ENCODE results near the gene PHF21A. TPM values are rescaled to one million over a fixed set of nuclear protein-coding genes. Genes with fewer than 3 reads are reported as not detected.
A peak's percentile ranks its signal among the peaks of the same experiment; 100 is the strongest.

PHF21A gene
- total and polyA plus RNA-seq, 7 experiments from 2014 or later, result 7.2 to 88.5 (median 54.5) TPM

DNA sequence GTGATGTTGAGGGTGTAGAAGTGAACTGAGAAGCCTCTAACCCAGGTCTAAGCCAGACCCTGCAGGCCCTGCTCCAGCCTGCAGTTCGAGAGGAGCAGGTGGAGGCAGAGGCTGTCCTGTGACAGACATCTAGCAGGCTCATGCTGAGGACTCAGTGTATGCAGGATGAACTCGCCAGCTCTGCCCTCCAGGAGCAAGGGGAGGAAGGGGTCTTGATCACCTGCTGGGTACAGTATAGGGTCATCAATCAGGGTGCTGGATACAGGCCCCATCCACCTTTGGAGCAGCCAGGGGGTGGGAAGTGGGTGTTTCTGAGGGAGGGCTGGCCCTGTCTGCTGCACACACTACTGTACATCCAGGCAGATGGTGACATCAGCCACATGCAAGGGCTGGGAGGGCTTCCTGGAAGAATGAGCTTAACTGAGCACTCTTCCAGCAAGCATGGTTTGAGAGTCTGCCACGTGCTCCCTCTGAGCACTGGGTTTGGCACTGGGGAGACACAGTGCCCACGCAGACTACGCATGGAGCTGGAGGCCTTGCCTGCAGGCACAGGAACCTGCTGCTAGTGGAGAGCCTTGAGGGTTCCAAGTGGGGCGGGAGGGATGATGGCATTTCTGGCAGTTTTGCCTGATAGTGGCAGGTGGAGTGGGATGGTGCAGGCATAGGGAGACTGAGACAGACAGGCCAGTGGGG is 226.6 kb downstream of the PHF21A start:
- H3K4me3 Mint-ChIP-seq, result no peak overlapping the region
- H3K27ac Mint-ChIP-seq, result no peak overlapping the region
- intact Hi-C loops (cut with micrococcal nuclease), result no loop called here
- Histone ChIP-seq H3K4me1 (ENCODE audit: control insufficient read depth in 2 of 2, insufficient read depth in 2 of 2, low read length in 2 of 2) (peaks cover 7 to 8% of the 10 kb centered on the region in 2 donors), H3K27ac (ENCODE audit: low read depth, low read length) (no peak overlapping the region), H3K4me3 (ENCODE audit: low read length) (no peak overlapping the region), H3K9me3 (ENCODE audit: control insufficient read depth in 2 of 3, low read length in 3 of 3) (no peaks in the 10 kb centered on the region), H3K36me3 (ENCODE audit: control insufficient read depth in 2 of 3, insufficient read depth in 3 of 3, low read length in 3 of 3) (no peaks in the 10 kb centered on the region), H3K27me3 (ENCODE audit: control insufficient read depth in 2 of 2, insufficient read depth in 2 of 2, low read length in 2 of 2) (peaks cover 0 to 5% of the 10 kb centered on the region in 2 donors)
- peaks cover 29 to 42% (median 33%) of the 10 kb centered on the region in 5 donors for H3K27me3 Mint-ChIP-seq
- DNase-seq, result no peak
- peaks cover 0 to 4% (median 0%) of the 10 kb centered on the region in 5 donors for H3K36me3 Mint-ChIP-seq
- CTCF ChIA-PET, result no interaction called here
- H3K4me1 Mint-ChIP-seq, result peaks cover 0 to 8% (median 4%) of the 10 kb centered on the region in 7 donors
- ATAC-seq, result no peak
- POLR2A ChIA-PET, result no interaction called here
- peaks cover 0 to 2% (median 0%) of the 10 kb centered on the region in 11 donors for H3K9me3 Mint-ChIP-seq

DNA sequence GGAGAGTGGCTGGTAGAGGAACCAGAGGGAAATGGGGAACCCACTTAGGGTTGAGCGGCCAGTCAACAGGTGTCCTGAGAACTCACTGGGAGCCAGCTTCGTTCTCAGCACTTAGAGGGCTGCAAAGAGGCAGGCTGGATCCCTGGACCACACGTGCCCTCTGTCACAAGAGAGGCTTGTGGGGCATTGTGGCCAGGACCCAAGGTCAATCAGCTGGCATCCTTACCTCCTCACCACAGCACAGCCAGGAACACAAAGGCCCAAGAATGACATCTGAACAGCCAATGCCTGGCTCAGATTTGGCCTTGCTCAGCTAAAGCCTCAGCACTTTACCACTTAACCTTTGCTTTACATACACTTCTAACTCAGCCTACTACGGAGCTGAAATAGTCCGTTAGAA is 228.4 kb downstream of the PHF21A start:
- no peak overlapping the region for H3K4me3 Mint-ChIP-seq
- peaks cover 13 to 28% (median 25%) of the 10 kb centered on the region in 5 donors for H3K27me3 Mint-ChIP-seq
- Histone ChIP-seq H3K4me3 (ENCODE audit: low read length) (no peak overlapping the region), H3K27me3 (ENCODE audit: control insufficient read depth in 2 of 2, insufficient read depth in 2 of 2, low read length in 2 of 2) (peaks cover 0 to 5% of the 10 kb centered on the region in 2 donors), H3K27ac (ENCODE audit: low read depth, low read length) (no peak overlapping the region), H3K36me3 (ENCODE audit: control insufficient read depth in 2 of 3, insufficient read depth in 3 of 3, low read length in 3 of 3) (no peaks in the 10 kb centered on the region), H3K4me1 (ENCODE audit: control insufficient read depth in 2 of 2, insufficient read depth in 2 of 2, low read length in 2 of 2) (no peaks in the 10 kb centered on the region), H3K9me3 (ENCODE audit: control insufficient read depth in 2 of 3, low read length in 3 of 3) (no peaks in the 10 kb centered on the region)
- ATAC-seq (no peak), DNase-seq (no peak)
- intact Hi-C loops (cut with micrococcal nuclease), result no loop called here
- peaks cover 0 to 4% (median 0%) of the 10 kb centered on the region in 7 donors for H3K4me1 Mint-ChIP-seq
- H3K27ac Mint-ChIP-seq, result no peak overlapping the region
- CTCF ChIA-PET, result no interaction called here
- POLR2A ChIA-PET, result no interaction called here
- peaks cover 0 to 3% (median 0%) of the 10 kb centered on the region in 11 donors for H3K9me3 Mint-ChIP-seq
- H3K36me3 Mint-ChIP-seq, result peaks cover 0 to 9% (median 0%) of the 10 kb centered on the region in 5 donors

DNA sequence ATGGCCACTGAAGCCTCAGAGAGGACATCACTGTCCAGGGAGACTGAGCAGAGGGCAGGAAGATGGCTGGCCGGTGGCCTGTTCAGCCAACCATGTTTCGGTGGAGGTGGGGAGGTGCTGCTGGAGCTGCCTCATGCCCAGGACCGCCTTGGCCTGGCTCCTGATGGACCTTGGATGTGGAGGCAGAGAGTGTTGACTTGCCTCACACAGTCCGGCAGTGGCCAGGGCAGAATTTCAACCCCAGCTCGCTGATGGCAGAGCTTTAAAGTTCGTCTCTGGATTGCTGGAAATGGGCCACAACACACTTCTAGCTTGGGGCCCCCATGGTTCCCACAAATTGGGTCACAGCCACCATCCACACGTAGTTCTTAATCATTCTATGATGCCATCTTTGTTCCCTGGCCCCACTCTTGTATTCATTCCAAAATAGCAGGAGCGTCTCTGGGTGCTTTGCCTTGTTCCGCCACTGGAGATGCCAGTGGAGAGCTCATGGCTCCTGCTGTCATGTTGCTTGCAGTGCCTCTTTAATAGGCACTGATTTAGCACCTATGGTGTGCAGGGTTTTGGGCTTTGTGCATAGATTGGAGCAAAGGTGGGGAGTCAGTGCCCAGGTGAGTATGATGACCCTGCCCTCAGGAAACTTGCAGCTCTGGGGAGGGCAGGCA is 230.2 kb downstream of the PHF21A start:
- no peaks in the 10 kb centered on the region for H3K4me1 ChIP-seq (ENCODE audit: control insufficient read depth in 2 of 2, insufficient read depth in 2 of 2, low read length in 2 of 2)
- intact Hi-C loops (cut with micrococcal nuclease), result no loop called here
- ChIA-PET POLR2A (interaction anchor here (0.6 kb wide), 1 partner anchor 859 kb away, joined by 3 read pairs; no protein-coding TSS in a partner anchor), CTCF (no interaction called here)
- Mint-ChIP-seq H3K27me3 (peaks cover 16 to 23% (median 20%) of the 10 kb centered on the region in 5 donors), H3K27ac (no peak overlapping the region), H3K36me3 (peaks cover 0 to 9% (median 0%) of the 10 kb centered on the region in 5 donors), H3K9me3 (peaks cover 0 to 3% (median 0%) of the 10 kb centered on the region in 11 donors), H3K4me3 (no peak overlapping the region), H3K4me1 (peaks cover 0 to 2% (median 0%) of the 10 kb centered on the region in 7 donors)
- no peak for DNase-seq
- H3K27me3 ChIP-seq (ENCODE audit: control insufficient read depth in 2 of 2, insufficient read depth in 2 of 2, low read length in 2 of 2), result no peaks in the 10 kb centered on the region
- H3K27ac ChIP-seq (ENCODE audit: low read depth, low read length), result no peak overlapping the region
- H3K9me3 ChIP-seq (ENCODE audit: control insufficient read depth in 2 of 3, low read length in 3 of 3), result no peaks in the 10 kb centered on the region
- no peak for ATAC-seq
- H3K36me3 ChIP-seq (ENCODE audit: control insufficient read depth in 2 of 3, insufficient read depth in 3 of 3, low read length in 3 of 3), result no peaks in the 10 kb centered on the region
- no peak overlapping the region for H3K4me3 ChIP-seq (ENCODE audit: low read length)

DNA sequence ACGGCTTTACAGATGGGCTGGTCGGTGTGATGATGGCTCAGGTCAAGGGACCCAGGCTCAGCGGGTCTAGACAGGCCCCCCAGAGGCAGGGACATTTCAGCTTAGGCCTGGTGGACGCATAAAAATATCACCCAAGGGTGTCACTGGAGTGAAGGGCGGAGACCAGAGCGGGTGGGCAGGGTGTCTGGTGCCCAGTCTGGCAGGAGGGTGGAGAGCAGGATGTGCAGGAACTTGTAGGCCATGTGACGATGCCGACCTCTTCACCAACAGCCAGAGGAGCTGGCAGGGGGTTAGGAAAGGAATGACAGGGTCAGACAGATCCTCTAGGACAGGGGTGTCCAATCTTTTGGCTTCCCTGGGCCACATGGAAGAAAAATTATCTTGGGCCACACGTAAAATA is 231.3 kb downstream of the PHF21A start:
- DNase-seq (no peak), ATAC-seq (no peak)
- Histone ChIP-seq H3K27ac (ENCODE audit: low read depth, low read length) (no peak overlapping the region), H3K4me1 (ENCODE audit: control insufficient read depth in 2 of 2, insufficient read depth in 2 of 2, low read length in 2 of 2) (no peaks in the 10 kb centered on the region), H3K9me3 (ENCODE audit: control insufficient read depth in 2 of 3, low read length in 3 of 3) (no peaks in the 10 kb centered on the region), H3K27me3 (ENCODE audit: control insufficient read depth in 2 of 2, insufficient read depth in 2 of 2, low read length in 2 of 2) (no peaks in the 10 kb centered on the region), H3K4me3 (ENCODE audit: low read length) (no peak overlapping the region), H3K36me3 (ENCODE audit: control insufficient read depth in 2 of 3, insufficient read depth in 3 of 3, low read length in 3 of 3) (no peaks in the 10 kb centered on the region)
- POLR2A ChIA-PET, result interaction anchor here (0.6 kb wide), 1 partner anchor 1144 kb away, joined by 3 read pairs; no protein-coding TSS in a partner anchor
- CTCF ChIA-PET, result no interaction called here
- intact Hi-C loops (cut with micrococcal nuclease), result no loop called here
- Mint-ChIP-seq H3K27me3 (peaks cover 13 to 19% (median 17%) of the 10 kb centered on the region in 5 donors), H3K9me3 (peaks cover 0 to 2% (median 0%) of the 10 kb centered on the region in 11 donors), H3K4me1 (peaks cover 3 to 4% (median 4%) of the 10 kb centered on the region in 7 donors), H3K4me3 (peak overlapping the region in 1 of 10 donors; percentile 34), H3K27ac (peak overlapping the region in 1 of 9 donors; percentile 70), H3K36me3 (peaks cover 0 to 9% (median 0%) of the 10 kb centered on the region in 5 donors)

DNA sequence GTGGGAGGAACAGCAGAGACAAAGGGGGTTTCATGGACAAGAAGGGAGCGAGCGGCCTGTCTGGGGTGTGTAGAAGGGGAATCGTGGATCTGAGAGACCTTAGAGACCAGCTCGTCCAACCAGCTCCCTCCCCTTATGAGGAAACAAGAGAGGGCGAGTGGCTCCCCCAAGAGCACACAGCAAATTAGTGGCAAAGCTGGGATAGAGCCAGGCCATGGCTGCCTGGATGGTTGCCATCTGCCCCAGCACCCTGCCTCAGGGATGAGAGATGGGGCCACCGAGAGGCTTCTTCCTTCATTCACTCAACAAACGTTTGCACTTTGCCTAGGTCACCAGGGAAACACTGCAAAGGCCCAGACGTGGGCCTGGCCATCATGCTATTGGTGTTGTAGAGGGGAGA is 231.7 kb downstream of the PHF21A start:
- Mint-ChIP-seq H3K27ac (no peak overlapping the region), H3K36me3 (peaks cover 0 to 9% (median 0%) of the 10 kb centered on the region in 5 donors), H3K4me3 (no peak overlapping the region), H3K9me3 (peaks cover 0 to 2% (median 0%) of the 10 kb centered on the region in 11 donors), H3K4me1 (peaks cover 6 to 8% (median 7%) of the 10 kb centered on the region in 7 donors), H3K27me3 (peaks cover 9 to 18% (median 15%) of the 10 kb centered on the region in 5 donors)
- Histone ChIP-seq H3K4me3 (ENCODE audit: low read length) (no peak overlapping the region), H3K27me3 (ENCODE audit: control insufficient read depth in 2 of 2, insufficient read depth in 2 of 2, low read length in 2 of 2) (no peaks in the 10 kb centered on the region), H3K4me1 (ENCODE audit: control insufficient read depth in 2 of 2, insufficient read depth in 2 of 2, low read length in 2 of 2) (no peaks in the 10 kb centered on the region), H3K27ac (ENCODE audit: low read depth, low read length) (no peak overlapping the region), H3K36me3 (ENCODE audit: control insufficient read depth in 2 of 3, insufficient read depth in 3 of 3, low read length in 3 of 3) (no peaks in the 10 kb centered on the region), H3K9me3 (ENCODE audit: control insufficient read depth in 2 of 3, low read length in 3 of 3) (no peaks in the 10 kb centered on the region)
- POLR2A ChIA-PET, result interaction anchor here (0.6 kb wide), 1 partner anchor 1145 kb away, joined by 3 read pairs; no protein-coding TSS in a partner anchor
- ATAC-seq, result no peak
- no peak for DNase-seq
- intact Hi-C loops (cut with micrococcal nuclease), result no loop called here
- CTCF ChIA-PET, result no interaction called here

DNA sequence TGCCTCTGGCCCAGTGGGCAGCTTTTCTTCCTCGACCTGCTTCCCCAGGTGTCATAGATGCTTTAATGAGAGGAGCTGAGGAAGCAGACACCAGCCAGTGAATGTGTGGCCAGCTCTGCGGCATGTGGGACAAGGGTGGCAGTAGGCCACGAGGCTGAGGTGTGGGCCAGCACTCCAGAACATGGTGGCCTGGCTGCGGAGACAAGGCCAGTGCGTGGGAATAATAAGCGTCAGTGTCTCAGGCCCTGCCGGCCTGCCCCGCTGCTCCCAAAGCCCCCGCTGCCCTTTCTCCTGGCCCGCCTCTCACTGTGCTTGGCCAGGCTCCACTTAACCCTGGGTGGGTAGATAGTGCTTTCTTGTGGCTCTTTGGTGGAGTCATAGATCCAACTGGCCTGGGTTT is 233.7 kb downstream of the PHF21A start:
- no peaks in the 10 kb centered on the region for H3K36me3 ChIP-seq (ENCODE audit: control insufficient read depth in 2 of 3, insufficient read depth in 3 of 3, low read length in 3 of 3)
- ChIA-PET POLR2A (no interaction called here), CTCF (no interaction called here)
- Mint-ChIP-seq H3K27me3 (peaks cover 4 to 21% (median 8%) of the 10 kb centered on the region in 5 donors), H3K9me3 (peaks cover 0 to 3% (median 0%) of the 10 kb centered on the region in 11 donors), H3K4me3 (no peak overlapping the region), H3K27ac (no peak overlapping the region), H3K36me3 (peaks cover 0 to 9% (median 0%) of the 10 kb centered on the region in 5 donors), H3K4me1 (peaks cover 7 to 12% (median 10%) of the 10 kb centered on the region in 7 donors)
- H3K27me3 ChIP-seq (ENCODE audit: control insufficient read depth in 2 of 2, insufficient read depth in 2 of 2, low read length in 2 of 2), result no peaks in the 10 kb centered on the region
- no peaks in the 10 kb centered on the region for H3K9me3 ChIP-seq (ENCODE audit: control insufficient read depth in 2 of 3, low read length in 3 of 3)
- intact Hi-C loops (cut with micrococcal nuclease), result no loop called here
- ATAC-seq (no peak), DNase-seq (no peak)
- no peak overlapping the region for H3K27ac ChIP-seq (ENCODE audit: low read depth, low read length)
- H3K4me3 ChIP-seq (ENCODE audit: low read length), result no peak overlapping the region
- H3K4me1 ChIP-seq (ENCODE audit: control insufficient read depth in 2 of 2, insufficient read depth in 2 of 2, low read length in 2 of 2), result no peaks in the 10 kb centered on the region
